ENCODE data around the gene GTF2H4.

DNA sequence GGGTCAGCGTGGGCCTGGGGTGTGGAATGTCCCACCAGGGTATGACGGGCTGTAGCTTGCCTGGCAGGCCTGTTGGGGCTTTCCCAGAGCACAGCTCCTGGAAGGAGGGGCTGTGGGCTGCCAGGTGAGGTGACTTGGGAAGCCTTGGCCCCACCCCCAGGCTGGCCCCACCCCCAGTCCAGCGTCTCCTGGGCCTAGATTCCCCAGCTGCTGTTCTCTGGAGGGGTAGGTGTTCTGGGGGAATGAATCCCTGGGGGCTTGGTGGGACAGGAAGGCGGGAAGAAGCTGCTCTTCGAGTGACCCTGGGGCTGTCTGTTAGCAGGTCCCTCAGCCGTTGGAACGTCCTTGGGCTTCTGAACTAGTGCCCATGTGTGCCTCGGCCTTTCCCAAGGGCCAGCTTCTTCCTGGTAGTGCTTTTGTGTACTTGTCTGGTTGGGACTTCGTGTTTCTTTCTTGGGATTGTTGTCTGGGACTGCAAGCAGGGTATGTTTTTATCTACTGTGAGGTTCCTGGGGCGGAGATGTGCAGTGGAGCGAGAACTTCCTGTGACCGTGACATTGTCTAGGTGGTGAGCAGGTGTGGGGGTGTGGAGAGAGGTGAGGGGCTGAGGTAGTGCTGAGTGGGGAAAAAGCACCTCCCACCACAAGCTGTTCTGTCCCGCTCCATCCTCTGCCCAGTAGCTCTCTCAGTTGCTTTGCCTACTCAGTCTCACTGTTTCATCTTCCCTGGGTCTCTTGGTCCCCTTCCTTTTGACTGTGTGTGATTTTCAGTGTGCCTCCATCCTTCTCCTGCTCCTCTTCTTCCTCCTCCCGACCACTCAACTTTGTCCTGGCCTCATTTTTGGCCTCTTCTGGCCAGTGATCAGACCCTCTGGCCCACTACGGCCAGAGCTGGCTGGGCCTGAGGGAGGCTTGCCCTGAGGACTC, 25.0 kb upstream of the GTF2H4 start:
- TF ChIP-seq, protein P1, sequence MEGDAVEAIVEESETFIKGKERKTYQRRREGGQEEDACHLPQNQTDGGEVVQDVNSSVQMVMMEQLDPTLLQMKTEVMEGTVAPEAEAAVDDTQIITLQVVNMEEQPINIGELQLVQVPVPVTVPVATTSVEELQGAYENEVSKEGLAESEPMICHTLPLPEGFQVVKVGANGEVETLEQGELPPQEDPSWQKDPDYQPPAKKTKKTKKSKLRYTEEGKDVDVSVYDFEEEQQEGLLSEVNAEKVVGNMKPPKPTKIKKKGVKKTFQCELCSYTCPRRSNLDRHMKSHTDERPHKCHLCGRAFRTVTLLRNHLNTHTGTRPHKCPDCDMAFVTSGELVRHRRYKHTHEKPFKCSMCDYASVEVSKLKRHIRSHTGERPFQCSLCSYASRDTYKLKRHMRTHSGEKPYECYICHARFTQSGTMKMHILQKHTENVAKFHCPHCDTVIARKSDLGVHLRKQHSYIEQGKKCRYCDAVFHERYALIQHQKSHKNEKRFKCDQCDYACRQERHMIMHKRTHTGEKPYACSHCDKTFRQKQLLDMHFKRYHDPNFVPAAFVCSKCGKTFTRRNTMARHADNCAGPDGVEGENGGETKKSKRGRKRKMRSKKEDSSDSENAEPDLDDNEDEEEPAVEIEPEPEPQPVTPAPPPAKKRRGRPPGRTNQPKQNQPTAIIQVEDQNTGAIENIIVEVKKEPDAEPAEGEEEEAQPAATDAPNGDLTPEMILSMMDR (conservative IDR thresholded peaks at IDR 0.05; ENCODE audit: low read depth, low read length) = no peak
- no peak for TF ChIP-seq EZH2 (IDR thresholded peaks at IDR 0.05; ENCODE audit: borderline replicate concordance, low read depth, low read length, poor library complexity, severe bottlenecking)
